H9 (cell line): ENCODE measurements around the gene SETD1A. TPM values are rescaled to one million over a fixed set of nuclear protein-coding genes. Genes with fewer than 3 reads are reported as not detected.

ENCODE experiments used
- DNase-seq: peaks from one replicate; pipeline ENCODE4 v3.0.0-alpha.2; 2017
- H2AFZ ChIP-seq: one replicate; pipeline ENCODE4 v1.6.1; 2013; ENCODE audit warnings: mild to moderate bottlenecking, low read length, control low read depth, moderate library complexity
- H2AK5ac ChIP-seq: 2 replicates; pipeline ENCODE4 v1.6.1; 2013; ENCODE audit warnings: low read length, control low read depth, mixed read lengths; ENCODE audit not compliant: insufficient read length
- H2BK120ac ChIP-seq: one replicate; pipeline ENCODE4 v1.6.1; 2013; ENCODE audit warnings: low read depth, mild to moderate bottlenecking, low read length, control low read depth, inconsistent platforms; ENCODE audit not compliant: poor library complexity, severe bottlenecking
- H2BK12ac ChIP-seq: 2 replicates; pipeline ENCODE4 v1.6.1; 2013; ENCODE audit warnings: low read length, control low read depth, mixed read lengths, low read depth; ENCODE audit not compliant: insufficient read length
- H2BK15ac ChIP-seq: 2 replicates; pipeline ENCODE4 v1.6.1; 2013; ENCODE audit warnings: low read depth, low read length, control low read depth
- H2BK20ac ChIP-seq: one replicate; pipeline ENCODE4 v1.6.1; 2013; ENCODE audit warnings: low read depth, mild to moderate bottlenecking, low read length, control low read depth, inconsistent platforms; ENCODE audit not compliant: poor library complexity, severe bottlenecking
- H2BK5ac ChIP-seq: 2 replicates; pipeline ENCODE4 v1.6.1; 2013; ENCODE audit warnings: low read length, control low read depth, mixed read lengths; ENCODE audit not compliant: insufficient read length
- H3K14ac ChIP-seq: 2 replicates; pipeline ENCODE4 v1.6.1; 2013; ENCODE audit warnings: low read length, control low read depth; ENCODE audit not compliant: insufficient read depth
- H3K18ac ChIP-seq: 2 replicates; pipeline ENCODE4 v1.6.1; 2013; ENCODE audit warnings: low read depth, mild to moderate bottlenecking, mixed read lengths, low read length, control low read depth; ENCODE audit not compliant: insufficient read length
- H3K23ac ChIP-seq: 2 replicates; pipeline ENCODE4 v1.6.1; 2013; ENCODE audit warnings: low read length, control low read depth, mixed read lengths, low read depth; ENCODE audit not compliant: insufficient read length
- H3K23me2 ChIP-seq: 2 replicates; pipeline ENCODE4 v1.6.1; 2013; ENCODE audit warnings: low read depth, mild to moderate bottlenecking, mixed read lengths, low read length, control low read depth; ENCODE audit not compliant: insufficient read length, poor library complexity, severe bottlenecking
- H3K27ac ChIP-seq: 2 replicates; pipeline ENCODE4 v1.5.1; 2013; ENCODE audit warnings: low read length, control low read depth, mixed read lengths, low read depth; ENCODE audit not compliant: insufficient read length
- H3K27me3 ChIP-seq: 2 replicates; pipeline ENCODE4 v1.6.1; 2013; ENCODE audit warnings: low read length, control low read depth, inconsistent platforms; ENCODE audit not compliant: insufficient read depth
- H3K4ac ChIP-seq: 2 replicates; pipeline ENCODE4 v1.6.1; 2013; ENCODE audit warnings: low read depth, mild to moderate bottlenecking, control low read depth, inconsistent platforms, low read length, moderate library complexity
- H3K4me1 ChIP-seq: 2 replicates; pipeline ENCODE4 v1.6.1; 2013; ENCODE audit warnings: low read length, control low read depth, inconsistent platforms; ENCODE audit not compliant: insufficient read depth
- H3K4me2 ChIP-seq: 2 replicates; pipeline ENCODE4 v1.6.1; 2013; ENCODE audit warnings: low read length, control low read depth, mixed read lengths; ENCODE audit not compliant: insufficient read length, insufficient read depth
- H3K56ac ChIP-seq: 2 replicates; pipeline ENCODE4 v1.6.1; 2013; ENCODE audit warnings: low read depth, mild to moderate bottlenecking, mixed read lengths, low read length, control low read depth; ENCODE audit not compliant: insufficient read length
- H3K79me1 ChIP-seq: 2 replicates; pipeline ENCODE4 v1.6.1; 2013; ENCODE audit warnings: low read depth, mild to moderate bottlenecking, moderate library complexity, low read length, control low read depth, inconsistent platforms; ENCODE audit not compliant: insufficient read depth, poor library complexity, severe bottlenecking
- H3K79me2 ChIP-seq: 2 replicates; pipeline ENCODE4 v1.6.1; 2013; ENCODE audit warnings: low read length, control low read depth, inconsistent platforms; ENCODE audit not compliant: insufficient read depth
- H3K9ac ChIP-seq: 2 replicates; pipeline ENCODE4 v1.6.1; 2013; ENCODE audit warnings: low read length, control low read depth, mixed read lengths; ENCODE audit not compliant: insufficient read length; ENCODE audit errors: extremely low read depth
- H3K9me3 ChIP-seq: one replicate; pipeline ENCODE4 v1.6.1; 2013; ENCODE audit warnings: low read depth, low read length, inconsistent platforms; ENCODE audit not compliant: control insufficient read depth
- H3T11ph ChIP-seq: one replicate; pipeline ENCODE4 v1.6.1; 2013; ENCODE audit warnings: mild to moderate bottlenecking, low read length, control low read depth, inconsistent platforms
- H4K20me1 ChIP-seq: one replicate; pipeline ENCODE4 v1.6.1; 2013; ENCODE audit not compliant: control insufficient read depth, insufficient read length, insufficient read depth
- H4K5ac ChIP-seq: 2 replicates; pipeline ENCODE4 v1.6.1; 2013; ENCODE audit warnings: low read depth, mild to moderate bottlenecking, mixed read lengths, low read length, control low read depth; ENCODE audit not compliant: insufficient read length
- H4K8ac ChIP-seq: replicated peaks from 2 replicates; pipeline ENCODE4 v1.6.1; 2013; ENCODE audit warnings: low read length, control low read depth, mixed read lengths, low read depth; ENCODE audit not compliant: insufficient read length
- H4K91ac ChIP-seq: 2 replicates; pipeline ENCODE4 v1.6.1; 2013; ENCODE audit warnings: low read depth, mild to moderate bottlenecking, moderate library complexity, mixed read lengths, low read length, control low read depth; ENCODE audit not compliant: insufficient read length
- H3K27ac Mint-ChIP-seq, 3 experiments: 2 replicates in 2 of 3; 3 replicates in 1 of 3; pipeline ENCODE4 v1.8.0; 2020 to 2021; ENCODE audit warnings: mixed read lengths in 3 of 3, mild to moderate bottlenecking in 1 of 3, moderate library complexity in 1 of 3
- H3K27me3 Mint-ChIP-seq: 2 replicates; pipeline ENCODE4 v1.8.0; 2021; ENCODE audit warnings: low read depth, mild to moderate bottlenecking, moderate library complexity, mixed read lengths
- H3K36me3 Mint-ChIP-seq, 3 experiments: 2 replicates in 2 of 3; 3 replicates in 1 of 3; pipeline ENCODE4 v1.8.0; 2020 to 2021; ENCODE audit warnings: low read depth in 3 of 3, mixed read lengths in 3 of 3; ENCODE audit not compliant: insufficient read depth in 1 of 3
- H3K4me1 Mint-ChIP-seq, 2 experiments: 2 replicates each; pipeline ENCODE4 v1.8.0; 2020; ENCODE audit warnings: mixed read lengths in 2 of 2
- H3K4me3 Mint-ChIP-seq, 2 experiments: 2 replicates in 1 of 2; 3 replicates in 1 of 2; pipeline ENCODE4 v1.8.0; 2020 to 2021; ENCODE audit warnings: mild to moderate bottlenecking in 2 of 2, mixed read lengths in 2 of 2, moderate library complexity in 1 of 2
- H3K9me3 Mint-ChIP-seq, 2 experiments: 2 replicates in 1 of 2; 3 replicates in 1 of 2; pipeline ENCODE4 v1.8.0; 2020; ENCODE audit warnings: mild to moderate bottlenecking in 2 of 2, mixed read lengths in 2 of 2, moderate library complexity in 1 of 2
- WGBS: extraction: QIAGEN DNeasy Blood & Tissue Kit; methylation state at CpG from one replicate; pipeline ENCODE4 v1.1.7; 2013; ENCODE audit warnings: missing lambda C conversion rate, low lambda C conversion rate, mixed read lengths; ENCODE audit not compliant: insufficient read length; ENCODE audit errors: extremely low coverage; 5-methylcytosine and 5-hydroxymethylcytosine counted together
- total RNA-seq: library from RNA; stranded (reverse); gene quantifications from 2 replicates; pipeline ENCODE4 v1.2.1, GENCODE V29; 2021
- TF ChIP-seq, protein P1 (sequence below): fragments of 200-600 bp; sonication (generic); conservative IDR thresholded peaks from 3 replicates; pipeline ENCODE4 v1.8.0; 2021; ENCODE audit warnings: antibody characterized with exemption, mild to moderate bottlenecking

SETD1A gene
- total RNA-seq, 1 experiment from 2014 or later: 36.9 TPM

DNA sequence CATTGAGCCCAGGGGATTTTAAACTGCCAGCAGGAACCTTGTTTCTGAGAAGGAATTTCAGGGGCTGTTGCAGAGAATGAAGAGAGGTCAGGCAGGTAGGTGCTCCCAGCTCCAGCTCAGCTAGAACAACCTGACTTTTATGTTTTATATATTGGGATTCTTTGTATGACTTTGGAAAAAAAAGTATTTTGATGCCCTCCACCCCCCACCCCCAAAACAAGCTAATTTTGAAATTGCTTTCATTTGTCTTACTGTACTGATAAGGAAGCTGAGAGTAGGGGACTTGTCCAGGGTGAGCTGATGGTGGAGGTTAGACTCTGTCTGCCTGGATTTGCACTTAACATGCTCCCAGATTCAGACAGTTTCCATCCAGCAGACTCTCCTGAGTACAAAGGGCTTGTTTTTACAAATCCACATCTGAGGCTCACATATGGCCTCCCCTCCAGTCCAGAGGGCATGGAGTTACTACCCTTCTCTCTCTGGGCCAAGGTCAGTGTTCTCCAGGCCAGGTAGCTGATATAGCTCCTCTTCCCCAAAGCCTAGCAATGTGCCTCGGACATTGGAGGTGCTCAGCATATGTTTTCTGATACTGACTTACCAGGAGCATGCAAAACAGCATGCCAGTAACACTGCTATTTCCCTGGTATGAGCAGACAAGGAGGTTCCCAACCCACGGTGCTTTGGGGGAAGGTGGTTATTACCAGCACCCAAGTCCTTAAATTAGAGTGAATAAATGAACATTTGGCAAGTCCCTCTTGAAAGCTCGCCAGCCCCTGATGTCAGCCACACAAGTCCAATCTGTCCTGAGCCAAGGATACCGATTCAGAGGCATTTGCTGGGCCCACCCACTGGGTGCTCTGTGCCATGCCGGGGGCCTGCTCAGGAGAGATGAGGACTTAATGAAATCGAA lies 41.6 kb downstream of the SETD1A start:
- Histone ChIP-seq H3K9ac (no peak overlapping the region), H3K56ac (no peak overlapping the region), H2BK20ac (no peak overlapping the region), H2BK15ac (no peak overlapping the region), H3K79me1 (no peaks in the 10 kb centered on the region), H3K9me3 (no peaks in the 10 kb centered on the region), H3K23ac (no peak overlapping the region), H3K4me1 (no peaks in the 10 kb centered on the region), H4K5ac (no peak overlapping the region), H3T11ph (no peak overlapping the region), H4K8ac (no peak overlapping the region), H3K4ac (no peak overlapping the region), H3K79me2 (no peaks in the 10 kb centered on the region; the same call in 1 of the 2 replicates), H2AK5ac (no peak overlapping the region), H3K4me2 (no peak overlapping the region), H2AFZ (no peak overlapping the region), H3K27me3 (no peaks in the 10 kb centered on the region), H2BK120ac (no peak overlapping the region), H2BK12ac (no peak overlapping the region), H3K27ac (no peak overlapping the region), H4K20me1 (no peaks in the 10 kb centered on the region), H3K23me2 (peaks cover 12% of the 10 kb centered on the region), H3K18ac (no peak overlapping the region), H2BK5ac (no peak overlapping the region), H3K14ac (no peak overlapping the region), H4K91ac (no peak overlapping the region)
- H3K27ac Mint-ChIP-seq: no peak overlapping the region
- H3K4me1 Mint-ChIP-seq: peaks cover 18 to 26% of the 10 kb centered on the region in 2 experiments
- WGBS: no CpG with 5 or more reads among the region's 6 CpGs
- peaks cover 0 to 3% (median 2%) of the 10 kb centered on the region in 3 experiments; a peak in 2 of 7 replicates for H3K36me3 Mint-ChIP-seq
- no peak for DNase-seq
- H3K9me3 Mint-ChIP-seq: no peaks in the 10 kb centered on the region
- no peak overlapping the region for H3K4me3 Mint-ChIP-seq
- TF ChIP-seq, protein P1, sequence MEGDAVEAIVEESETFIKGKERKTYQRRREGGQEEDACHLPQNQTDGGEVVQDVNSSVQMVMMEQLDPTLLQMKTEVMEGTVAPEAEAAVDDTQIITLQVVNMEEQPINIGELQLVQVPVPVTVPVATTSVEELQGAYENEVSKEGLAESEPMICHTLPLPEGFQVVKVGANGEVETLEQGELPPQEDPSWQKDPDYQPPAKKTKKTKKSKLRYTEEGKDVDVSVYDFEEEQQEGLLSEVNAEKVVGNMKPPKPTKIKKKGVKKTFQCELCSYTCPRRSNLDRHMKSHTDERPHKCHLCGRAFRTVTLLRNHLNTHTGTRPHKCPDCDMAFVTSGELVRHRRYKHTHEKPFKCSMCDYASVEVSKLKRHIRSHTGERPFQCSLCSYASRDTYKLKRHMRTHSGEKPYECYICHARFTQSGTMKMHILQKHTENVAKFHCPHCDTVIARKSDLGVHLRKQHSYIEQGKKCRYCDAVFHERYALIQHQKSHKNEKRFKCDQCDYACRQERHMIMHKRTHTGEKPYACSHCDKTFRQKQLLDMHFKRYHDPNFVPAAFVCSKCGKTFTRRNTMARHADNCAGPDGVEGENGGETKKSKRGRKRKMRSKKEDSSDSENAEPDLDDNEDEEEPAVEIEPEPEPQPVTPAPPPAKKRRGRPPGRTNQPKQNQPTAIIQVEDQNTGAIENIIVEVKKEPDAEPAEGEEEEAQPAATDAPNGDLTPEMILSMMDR: no peak
- H3K27me3 Mint-ChIP-seq: peaks cover 10% of the 10 kb centered on the region; the same call in 1 of the 2 replicates
